Putamen (tissue), 1 donor: ENCODE measurements around the gene BZW2.
"Not testable (repeated sequence)": the region's sequence is repeated elsewhere in the genome, so short reads cannot be mapped to it uniquely, and the experiment has no call there.

Experiments used
- DNase-seq: peaks from one replicate; pipeline ENCODE4 v3.0.0-alpha.2; 2016; ENCODE audit warnings: low spot score

Gene BZW2

DNA sequence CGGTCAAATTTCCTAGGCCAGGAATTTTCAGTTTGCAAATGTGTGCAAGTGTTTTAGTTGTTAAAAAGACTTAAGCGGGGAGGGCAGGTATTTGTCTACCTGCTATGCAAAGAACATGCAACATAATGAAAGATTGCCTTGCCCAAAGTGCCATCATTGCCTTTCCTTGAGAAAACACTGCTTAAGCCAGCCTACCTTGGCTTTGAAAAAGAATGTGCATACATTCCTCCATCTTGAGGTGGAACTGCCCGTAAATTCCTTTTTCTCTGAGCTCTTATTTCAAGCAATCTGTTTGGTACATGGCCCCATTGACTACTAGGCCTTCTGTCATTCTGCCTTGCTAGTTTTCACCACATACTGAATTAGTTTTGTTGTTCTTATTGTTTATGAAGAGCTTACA lies 29.3 kb downstream of the BZW2 start:
- DNase-seq: no peak

DNA sequence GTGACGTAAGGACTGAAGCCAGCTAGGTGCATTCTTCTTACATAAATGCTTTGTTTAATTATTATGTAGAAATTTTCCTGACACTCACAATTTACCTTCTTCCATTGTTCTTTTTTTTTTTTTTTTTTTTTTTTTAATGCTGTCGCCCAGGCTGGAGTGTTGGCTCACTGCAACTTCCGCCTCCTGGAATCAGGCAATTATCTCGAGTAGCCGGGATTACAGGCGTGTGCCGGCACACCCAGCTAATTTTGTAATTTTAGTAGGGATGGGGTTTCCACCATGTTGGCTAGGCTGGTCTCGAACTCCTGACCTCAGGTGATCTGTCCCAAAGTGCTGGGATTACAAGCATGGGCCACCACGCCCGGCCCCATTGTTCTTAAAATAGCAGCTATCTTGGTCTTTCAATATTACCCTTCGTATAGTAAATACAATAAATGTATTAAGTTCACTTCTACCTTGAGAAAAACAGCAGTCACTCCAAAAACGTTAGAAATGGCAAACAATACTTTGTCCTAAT lies 32.1 kb downstream of the BZW2 start:
- DNase-seq: no peak

DNA sequence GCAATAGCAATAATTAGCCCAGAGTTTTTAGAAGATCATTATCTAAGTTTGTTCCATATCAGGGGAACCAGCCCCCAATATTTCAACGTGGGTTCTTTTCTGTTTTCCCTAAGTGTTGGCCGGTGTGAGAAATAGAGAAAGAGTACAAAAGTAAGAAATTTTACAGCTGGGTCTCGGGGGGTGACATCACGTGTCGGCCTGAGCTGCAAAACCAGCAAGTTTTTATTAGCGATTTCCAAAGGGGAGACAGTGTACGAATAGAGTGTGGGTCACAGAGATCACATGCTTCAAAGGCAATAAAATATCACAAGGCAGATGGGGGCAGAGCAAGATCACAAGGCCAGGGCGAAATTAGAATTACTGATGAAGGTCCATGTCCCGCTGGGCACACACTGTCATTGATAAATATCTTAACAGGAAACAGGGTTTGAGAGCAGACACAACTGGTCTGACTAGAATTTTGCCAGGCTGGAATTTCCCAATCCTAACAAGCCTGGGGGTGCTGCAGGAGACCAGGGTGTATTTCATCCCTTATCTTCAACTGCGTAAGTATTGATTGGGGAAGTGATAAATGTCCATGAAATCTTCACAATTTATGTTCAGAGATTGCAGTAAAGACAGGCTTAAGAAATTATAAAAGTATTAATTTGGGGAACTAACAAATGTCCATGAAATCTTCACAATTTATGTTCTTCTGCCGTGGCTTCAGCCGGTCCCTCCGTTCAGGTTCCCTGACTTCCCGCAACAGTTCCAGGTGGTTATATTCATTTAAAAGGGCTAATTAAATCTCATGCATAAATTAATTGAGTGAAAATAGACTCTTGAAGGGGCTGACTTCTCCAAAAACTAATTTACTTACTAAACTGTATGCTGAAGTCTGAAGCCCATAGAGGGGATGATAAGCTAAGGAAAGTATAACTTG lies 32.9 kb downstream of the BZW2 start:
- not testable (repeated sequence) for DNase-seq

DNA sequence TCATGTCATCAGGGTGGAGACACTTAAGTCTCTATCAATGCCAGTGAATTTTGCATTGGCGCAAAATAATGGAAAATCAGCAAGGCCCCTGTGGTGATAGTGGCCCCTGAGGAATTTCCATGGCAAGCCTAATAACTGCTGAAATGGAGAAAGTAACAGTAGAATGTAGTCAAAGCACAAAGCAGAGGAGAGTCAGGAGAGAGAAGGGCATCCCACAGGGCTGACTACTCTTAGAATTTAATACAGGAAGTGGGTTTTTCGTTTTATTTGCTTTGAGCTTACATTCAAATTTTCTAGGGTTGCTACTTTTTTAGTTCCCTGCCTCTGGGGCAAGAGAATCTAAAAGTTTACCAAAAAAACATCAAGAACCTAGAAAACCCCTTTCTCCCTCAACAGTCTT lies 39.0 kb downstream of the BZW2 start:
- DNase-seq: no peak

DNA sequence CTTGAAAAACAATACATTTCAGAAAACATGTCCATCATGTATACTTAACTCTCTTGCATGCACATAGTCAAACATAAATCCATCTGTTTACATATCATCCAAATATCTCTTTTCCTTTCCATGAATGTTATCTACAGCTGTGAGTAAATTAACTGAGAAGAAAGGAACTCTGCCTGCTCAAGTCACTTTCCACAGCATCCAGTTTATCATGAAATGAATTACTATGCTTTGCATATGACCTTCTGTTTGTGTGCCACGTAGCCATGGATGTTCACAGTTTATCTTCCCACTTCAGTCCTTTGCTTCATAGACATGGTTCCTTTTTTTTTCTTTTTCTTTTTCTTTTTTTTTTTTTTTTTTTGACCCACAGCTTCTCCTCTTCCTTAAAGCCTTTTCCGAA lies 39.6 kb downstream of the BZW2 start:
- no peak for DNase-seq

DNA sequence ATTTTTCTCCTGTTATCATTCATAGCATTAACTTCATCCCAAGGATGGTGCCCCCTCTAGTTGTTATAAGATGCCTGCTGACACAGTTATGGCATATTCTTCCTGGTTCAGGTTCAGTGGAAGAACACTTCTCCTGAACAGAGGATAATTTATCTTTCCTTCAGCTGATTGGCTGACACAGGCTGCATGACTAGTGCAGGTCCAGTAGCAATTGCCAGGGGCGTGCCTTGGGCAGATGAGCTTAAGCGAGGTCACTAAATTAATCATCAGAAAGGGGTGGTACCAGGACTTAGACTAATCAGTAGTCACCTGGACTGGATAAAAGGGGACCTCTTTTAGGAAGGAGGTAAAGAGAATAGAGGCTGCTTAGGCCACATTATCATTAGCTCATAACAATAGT lies 42.3 kb downstream of the BZW2 start:
- DNase-seq: no peak

DNA sequence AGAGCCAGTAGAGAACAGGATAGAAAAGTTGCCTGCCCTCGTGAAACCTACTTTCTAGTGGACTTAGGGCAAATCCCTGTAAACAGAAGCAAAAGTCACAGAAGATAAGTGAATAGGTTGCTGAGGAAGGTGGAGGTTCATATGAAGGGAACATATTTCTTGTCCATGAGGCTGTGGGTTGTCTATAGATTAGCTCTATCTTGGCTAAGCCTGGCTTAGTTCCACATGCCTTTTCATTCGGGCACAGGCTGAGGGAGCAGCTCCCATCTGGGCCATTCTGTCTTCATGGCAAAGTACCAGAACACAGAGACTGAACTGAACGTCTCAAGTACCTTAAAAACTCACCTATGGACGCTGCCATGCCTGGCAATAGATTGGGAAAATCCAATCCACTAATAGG lies 45.3 kb downstream of the BZW2 start:
- no peak for DNase-seq

DNA sequence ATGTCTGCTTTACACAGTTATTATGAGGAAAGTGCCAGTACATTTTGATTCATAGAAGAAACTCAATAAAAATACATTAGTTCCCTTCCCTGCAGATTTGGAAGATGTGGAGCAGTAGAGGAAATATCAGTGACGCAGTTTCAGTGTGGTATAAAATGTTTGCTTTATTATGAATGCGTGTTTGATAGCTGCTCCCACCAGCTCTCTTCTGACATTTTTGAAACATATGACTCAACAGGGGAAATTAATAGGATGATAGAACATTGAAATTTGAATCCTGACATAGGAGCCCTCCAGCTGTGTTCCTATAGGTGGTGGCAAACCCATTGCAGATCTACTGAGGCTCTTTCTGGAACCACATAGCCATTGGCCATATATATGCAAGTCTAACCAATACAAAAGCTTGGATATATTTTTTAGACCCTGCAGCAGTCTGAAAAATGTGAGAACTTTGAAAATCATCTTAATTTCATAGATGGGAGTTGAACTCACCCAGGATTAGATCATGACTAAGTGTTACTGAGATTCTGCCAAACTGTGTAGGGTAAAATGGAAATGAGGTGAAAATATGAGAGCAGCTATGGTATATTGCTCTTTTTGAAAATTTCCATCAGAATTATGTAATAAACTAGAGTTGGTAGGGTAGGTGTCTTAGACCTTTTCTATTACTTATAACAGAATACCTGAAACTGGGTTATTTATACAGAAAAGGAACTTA lies 47.8 kb downstream of the BZW2 start:
- DNase-seq: peak; percentile 63

DNA sequence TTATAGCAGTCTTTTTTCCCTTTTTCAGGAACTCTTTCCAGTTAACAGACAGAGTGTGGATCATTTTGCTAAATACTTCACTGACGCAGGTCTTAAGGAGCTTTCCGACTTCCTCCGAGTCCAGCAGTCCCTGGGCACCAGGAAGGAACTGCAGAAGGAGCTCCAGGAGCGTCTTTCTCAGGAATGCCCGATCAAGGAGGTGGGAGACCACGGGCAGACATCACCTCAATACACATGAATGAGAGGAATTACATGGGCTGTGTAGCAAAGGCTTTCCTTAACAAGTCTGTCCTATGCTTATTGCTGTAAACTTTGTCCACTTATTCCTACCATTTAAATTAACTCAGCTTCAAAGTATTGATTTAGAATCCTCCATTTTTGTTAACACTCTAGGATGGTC lies 48.8 kb downstream of the BZW2 start:
- no peak for DNase-seq

DNA sequence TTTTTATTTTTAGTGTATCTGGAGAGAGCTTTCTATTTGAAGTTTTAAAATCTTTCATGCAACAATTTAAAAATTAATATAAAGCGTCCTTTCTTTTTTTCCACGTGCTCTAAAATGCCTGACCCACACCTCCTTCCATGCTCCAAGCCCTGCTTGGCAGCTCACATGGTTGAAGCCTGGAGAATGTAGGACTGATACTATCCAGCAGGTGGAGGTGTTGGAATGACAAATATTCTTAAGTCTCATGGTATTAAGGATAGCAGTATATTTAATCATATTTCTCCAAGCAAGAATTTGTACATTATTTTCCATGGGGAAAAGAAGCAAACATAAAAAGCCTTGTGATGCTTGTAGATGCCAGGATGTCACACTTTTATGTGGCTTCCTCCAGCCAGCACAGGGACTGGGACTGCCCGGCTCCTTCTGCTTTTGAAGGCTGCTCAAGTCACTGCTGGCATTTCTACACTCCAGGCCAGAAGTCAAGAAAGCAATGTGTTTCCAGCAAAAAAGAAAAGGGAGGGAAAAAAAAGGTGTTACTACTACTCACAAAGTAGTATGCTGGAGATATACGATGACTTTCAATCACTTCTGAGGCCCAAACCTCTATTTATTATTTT lies 49.7 kb downstream of the BZW2 start:
- peak; percentile 39 for DNase-seq

DNA sequence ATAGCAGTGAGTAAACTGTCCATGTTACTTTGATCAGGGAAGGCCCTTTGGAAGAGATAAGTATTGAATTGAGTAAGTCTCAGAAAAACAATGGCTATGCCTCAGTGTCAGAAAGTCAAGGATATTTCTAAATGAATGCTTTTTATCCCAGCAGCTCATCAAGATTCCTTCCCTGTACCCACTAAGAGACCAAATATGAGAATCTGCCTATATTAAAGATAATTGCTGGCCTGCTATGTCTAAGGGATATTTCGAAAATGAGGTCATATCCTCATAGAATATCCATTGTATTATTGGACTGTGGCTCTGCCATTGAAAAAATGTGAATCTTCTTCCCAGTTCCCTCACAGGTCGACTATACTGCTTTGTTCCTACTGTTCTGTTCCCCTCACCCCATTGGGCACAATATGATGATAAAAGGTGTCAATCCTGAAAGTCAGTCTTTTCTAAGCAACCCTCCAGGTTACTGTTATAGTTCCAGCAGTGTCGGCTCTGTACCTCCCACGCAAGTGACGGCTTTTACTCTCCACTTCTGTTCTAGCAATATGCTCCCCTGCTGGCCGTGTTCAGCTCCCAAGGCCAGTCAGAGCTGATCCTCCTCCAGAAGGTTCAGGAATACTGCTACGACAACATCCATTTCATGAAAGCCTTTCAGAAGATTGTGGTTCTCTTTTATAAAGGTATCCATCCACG lies 51.7 kb downstream of the BZW2 start:
- no peak for DNase-seq

DNA sequence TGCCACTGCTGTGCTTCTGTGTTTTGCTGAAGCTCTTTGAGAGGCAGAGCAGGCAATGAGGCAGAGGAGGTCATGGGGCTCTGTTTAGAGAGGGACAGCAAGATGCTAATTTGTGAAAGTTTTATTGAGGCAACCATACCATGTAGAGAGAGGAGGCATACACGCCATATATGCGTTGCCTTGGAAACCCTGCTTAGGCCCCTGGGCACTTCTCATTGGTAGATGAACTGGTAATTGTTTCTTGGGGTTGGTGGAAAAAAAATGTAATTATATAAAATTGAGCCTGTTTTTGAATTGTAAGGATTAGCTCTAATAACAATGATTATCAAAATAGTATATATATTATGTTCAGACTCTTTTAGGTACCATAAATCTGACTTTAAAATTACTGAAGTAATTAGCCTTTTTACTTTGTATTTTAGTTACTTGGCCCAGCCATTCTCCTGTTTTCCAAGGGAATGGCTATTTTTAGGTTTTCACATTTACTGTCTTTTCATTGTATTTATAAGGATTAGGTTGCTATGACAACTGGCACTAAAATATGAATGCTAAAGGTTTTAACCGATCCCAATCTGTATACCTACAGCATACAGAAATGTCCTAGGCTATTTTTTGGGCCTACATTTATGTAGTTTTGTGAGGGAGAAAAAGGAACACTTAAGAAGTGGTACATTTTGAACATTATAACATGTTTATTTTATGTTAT lies 52.4 kb downstream of the BZW2 start:
- DNase-seq: no peak

DNA sequence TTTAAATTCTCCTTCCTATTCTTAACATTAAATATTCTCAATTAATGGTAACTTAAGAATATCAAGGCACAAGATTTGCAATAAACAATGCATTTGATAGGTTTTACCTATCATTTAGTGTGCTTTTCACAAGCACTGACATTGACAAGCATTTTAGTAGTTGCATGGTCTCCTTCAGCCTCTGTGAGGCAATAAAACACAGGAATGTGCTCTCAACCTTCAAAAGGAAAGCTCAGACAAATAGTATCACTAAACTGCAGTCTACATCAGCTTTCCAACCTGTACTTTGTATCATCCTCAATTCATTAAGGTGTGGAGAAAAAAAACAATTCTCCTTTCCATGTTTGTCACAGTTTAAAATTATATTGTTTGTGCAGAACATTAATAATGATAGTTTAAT lies 56.5 kb downstream of the BZW2 start:
- DNase-seq: no peak

DNA sequence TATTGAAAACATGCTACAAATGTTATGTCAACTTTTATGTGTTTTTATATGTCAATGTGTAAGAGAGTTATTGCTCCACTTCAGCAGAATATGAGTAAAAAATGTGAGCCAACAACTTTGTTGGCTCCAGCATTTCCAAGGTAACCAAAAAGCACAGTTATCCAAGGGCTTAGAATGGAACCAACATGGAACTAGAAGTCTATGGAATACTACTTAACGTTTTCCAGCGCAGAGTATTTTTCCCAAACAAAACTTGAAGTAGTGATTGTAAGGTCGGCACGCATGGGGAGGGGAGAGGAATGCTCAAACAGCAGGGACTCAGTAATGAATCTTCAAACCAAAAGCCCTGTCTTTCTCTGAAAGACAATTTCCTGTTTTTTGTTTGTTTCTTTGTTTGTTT lies 62.5 kb downstream of the BZW2 start:
- no peak for DNase-seq

DNA sequence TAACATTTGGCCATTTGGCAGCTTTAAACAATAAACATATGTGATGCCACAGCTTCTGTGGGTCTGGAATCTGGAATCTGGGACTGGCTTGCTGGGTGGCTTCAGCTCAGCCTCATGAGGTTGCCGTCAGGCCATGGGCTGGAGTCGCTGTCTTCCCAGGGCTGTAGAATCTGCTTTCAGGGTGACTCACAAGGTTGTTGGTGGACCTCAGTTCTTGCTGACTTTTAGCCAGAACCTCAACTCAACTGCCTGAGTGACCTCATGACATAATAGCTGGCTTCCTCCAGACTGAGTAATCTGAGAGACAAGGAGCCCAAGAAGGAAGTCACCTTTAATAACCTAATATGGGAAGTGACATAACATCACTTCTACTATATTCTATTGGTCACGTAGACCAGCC lies 63.0 kb downstream of the BZW2 start:
- no peak for DNase-seq

DNA sequence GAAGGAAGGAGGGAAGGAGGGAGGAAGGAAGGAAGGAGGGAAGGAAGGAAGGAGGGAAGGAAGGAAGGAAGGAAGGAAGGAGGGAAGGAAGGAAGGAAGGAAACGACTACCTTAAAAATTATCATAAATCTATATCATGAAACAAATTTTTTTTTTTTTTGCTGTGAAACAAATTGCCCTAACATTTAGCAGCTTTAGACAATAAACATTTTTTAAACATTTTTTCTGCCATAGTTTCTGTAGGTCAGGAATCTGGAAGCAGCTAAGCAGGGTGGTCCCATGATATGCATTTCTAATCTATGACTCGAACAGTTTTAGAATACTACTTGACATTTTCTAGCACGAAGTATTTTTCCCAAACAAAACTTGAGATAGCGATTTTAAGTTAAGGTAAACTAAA lies 64.7 kb downstream of the BZW2 start:
- DNase-seq: no peak

DNA sequence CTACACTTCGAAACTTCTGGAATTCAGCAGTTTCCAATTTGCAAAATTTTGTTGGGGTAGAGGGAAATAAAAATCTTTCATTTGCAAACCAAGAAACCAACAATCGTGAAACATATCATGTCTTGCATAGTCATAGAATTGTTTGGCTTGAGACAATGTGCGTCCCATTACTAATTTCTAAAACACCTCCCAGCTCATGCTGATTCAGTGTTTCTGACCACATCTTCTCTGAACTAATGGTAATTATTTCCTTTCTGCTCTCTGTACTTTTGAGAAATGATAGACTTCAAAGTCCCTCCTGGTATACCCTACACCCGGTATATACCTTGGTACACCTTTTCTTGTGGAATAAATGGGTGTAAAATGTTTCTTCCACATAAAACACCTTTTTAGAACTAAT lies 65.7 kb downstream of the BZW2 start:
- no peak for DNase-seq

DNA sequence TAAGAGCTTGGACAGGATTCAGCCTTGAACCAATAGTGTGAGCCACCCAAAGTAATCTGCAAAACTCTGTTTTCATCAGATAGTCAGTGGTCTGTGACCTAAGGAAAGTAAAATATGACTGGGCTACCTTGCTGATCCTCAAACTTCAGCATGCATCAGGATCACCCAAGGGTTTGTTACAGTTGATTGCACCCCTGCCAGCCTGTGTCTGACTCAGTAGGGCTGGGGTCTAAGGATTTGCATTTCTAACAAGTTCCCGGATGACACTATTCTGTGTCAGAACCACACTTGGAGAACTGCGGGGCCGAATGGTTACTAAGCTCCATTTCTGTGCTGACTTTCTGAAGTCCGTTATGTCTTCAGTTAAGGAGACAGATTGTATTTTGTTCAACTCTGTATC lies 66.9 kb downstream of the BZW2 start:
- no peak for DNase-seq

DNA sequence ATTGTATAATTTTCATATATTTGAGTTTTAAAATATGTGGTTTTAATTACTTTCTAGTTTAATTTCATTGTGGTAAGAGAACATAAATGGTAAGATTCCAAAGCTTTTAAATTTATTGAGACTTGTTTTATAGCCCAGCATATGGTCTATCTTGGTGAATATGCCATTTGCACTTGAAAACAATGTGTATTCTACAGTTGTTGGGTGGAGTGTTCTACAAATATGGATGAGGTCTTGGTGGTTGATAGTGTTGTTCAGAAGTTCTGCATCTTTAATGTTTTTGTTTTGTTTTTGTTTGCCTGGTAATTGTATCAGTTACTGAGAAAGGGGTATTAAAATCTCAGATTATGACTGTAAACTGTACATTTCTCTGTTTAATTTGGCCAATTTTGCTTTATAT lies 69.9 kb downstream of the BZW2 start:
- DNase-seq: no peak

DNA sequence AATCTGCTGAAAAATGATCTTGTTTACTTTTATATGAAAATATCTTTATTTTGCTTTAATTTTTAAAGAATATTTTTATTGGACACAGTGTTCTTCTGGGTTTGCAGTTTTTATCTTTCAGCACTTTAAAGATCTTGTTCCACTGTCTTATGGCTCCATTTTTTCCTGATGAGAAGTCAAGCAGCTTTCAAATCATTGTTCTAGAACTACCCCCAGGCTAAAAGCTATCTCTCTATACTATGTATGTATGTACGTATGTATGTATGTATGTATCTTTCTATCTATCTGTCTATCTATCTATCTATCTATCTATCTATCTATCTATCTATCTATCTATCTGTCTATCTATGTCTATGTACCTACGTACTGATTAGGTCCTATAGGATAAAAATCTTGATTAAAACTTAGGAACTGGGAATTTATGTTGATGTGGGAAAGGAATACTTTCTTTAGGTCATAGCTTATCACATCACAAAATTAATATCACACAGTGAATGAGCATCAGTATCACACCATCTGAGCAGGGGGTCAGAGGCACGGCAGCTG lies 72.2 kb downstream of the BZW2 start:
- no peak for DNase-seq

DNA sequence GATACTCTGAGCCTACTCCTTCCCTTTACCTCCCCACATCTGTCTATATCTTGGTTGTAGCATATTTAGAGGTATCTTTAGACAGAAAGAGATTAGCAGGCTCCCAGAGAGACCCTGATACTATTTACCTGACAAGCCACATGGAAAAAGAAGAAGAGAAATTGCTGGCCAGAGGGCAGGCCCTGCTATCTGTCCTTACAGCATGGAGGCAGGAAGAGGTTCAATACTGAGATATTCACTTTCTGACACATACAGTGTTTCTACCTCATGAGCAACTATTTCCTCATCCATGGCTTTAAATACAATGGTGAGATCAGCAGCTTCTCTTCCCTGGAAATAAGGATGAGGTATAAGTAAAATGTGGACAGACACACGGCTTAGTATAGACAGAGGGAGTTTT lies 73.7 kb downstream of the BZW2 start:
- DNase-seq: no peak
